ENCODE measurements around the gene CEACAM5.

GRCh38 chr19:41718761-41719160 is 10.3 kb downstream of the CEACAM5 start:
- TF ChIP-seq POLR2A (IDR thresholded peaks at IDR 0.05) (no peak), CTCF (IDR thresholded peaks at IDR 0.05) (no peak), EP300 (IDR thresholded peaks at IDR 0.05) (no peak), POLR2AphosphoS5 (IDR thresholded peaks at IDR 0.05) (no peak)
